ENCODE data around the gene CXCL8.

- TF ChIP-seq CTCF (IDR thresholded peaks at IDR 0.05), result no peak
- no peak for TF ChIP-seq POLR2A (IDR thresholded peaks at IDR 0.05)
These were observed 42.2 kb upstream of the CXCL8 start for GRCh38 chr4:73698217-73698616.
